Testis (tissue), 2 donors: Measurements from ENCODE around the gene BMP6.

ENCODE experiments used
- CTCF ChIP-seq, 3 experiments: fragments of 450-650 bp in 2 of 3; fragments of 200-600 bp in 1 of 3; sonication (generic) in 1 of 3; IDR thresholded peaks; one replicate each; pipeline ENCODE4 v1.5.1; 2016 to 2019; ENCODE audit warnings: antibody characterized with exemption in 3 of 3, mild to moderate bottlenecking in 2 of 3, moderate library complexity in 1 of 3
- POLR2A ChIP-seq: fragments of 450-650 bp; IDR thresholded peaks from one replicate; pipeline ENCODE4 v1.6.1; 2017; ENCODE audit warnings: antibody characterized with exemption, mild to moderate bottlenecking, moderate library complexity

DNA sequence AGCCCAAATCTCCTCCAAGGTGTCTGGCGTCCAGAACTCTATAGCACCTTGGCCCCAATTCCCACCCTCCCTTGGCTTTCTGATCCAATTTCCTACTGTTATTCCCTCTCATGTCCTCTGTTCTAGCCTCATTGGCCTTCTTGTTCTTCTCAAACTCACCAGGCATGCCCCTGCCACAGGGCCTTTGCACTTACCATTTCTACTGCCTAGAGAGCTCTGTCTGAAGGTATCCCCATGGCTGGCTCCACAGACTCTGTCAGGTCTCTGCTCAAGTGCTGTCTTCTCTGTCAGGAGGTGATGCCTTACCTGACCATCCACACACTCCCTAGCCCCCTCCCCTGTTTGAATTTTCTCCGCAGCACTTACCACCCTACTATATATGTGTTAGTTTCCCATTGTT, 5.6 kb upstream of the BMP6 start:
- TF ChIP-seq CTCF (IDR thresholded peaks at IDR 0.05) (no peak), POLR2A (no peak)
